Right ventricle myocardium inferior (tissue), 1 donor: ENCODE results near the gene GDF10. TPM values are rescaled to one million over a fixed set of nuclear protein-coding genes. Genes with fewer than 3 reads are reported as not detected.

ENCODE experiments used
- ATAC-seq: fragments of 200-7000 bp; cut with Tn5 transposase; one replicate; pipeline ENCODE4 v1.9.1; 2020; ENCODE audit warnings: mild to moderate bottlenecking, moderate library complexity
- DNase-seq: peaks from one replicate; pipeline ENCODE4 v3.0.0; 2021; ENCODE audit errors: missing footprints
- intact Hi-C: fragments of 100-400 bp; cut with DNase I; formaldehyde crosslinking; loops from one replicate; pipeline ENCODE4 v1.11.0; 2022
- total RNA-seq: library from RNA; stranded (reverse); fragmentation: NEBNext Ultra II Directional; extraction: Animal tissue kit (Norgen Biotek cat#: 25700); gene quantifications from one replicate; pipeline ENCODE4 v1.2.1, GENCODE V29; 2021
- donor health status: DM: no; HTN: yes; CAD: no; lungs with severe emphysema.

The GDF10 gene
- total RNA-seq, 1 donor from 2014 or later, result 0.27 TPM

- ATAC-seq (peak; percentile 42), DNase-seq (no peak)
- intact Hi-C loops, result no loop called here
These were observed 40.7 kb downstream of the GDF10 start for GRCh38 chr10:47340608-47341170.

GRCh38 chr10:47344996-47345870, 45.2 kb downstream of the GDF10 start:
- intact Hi-C loops, result no loop called here
- no peak for DNase-seq
- no peak for ATAC-seq

- no peak for DNase-seq
- intact Hi-C loops, result no loop called here
- ATAC-seq, result no peak
These were observed 46.7 kb downstream of the GDF10 start for GRCh38 chr10:47346581-47347302.

DNA sequence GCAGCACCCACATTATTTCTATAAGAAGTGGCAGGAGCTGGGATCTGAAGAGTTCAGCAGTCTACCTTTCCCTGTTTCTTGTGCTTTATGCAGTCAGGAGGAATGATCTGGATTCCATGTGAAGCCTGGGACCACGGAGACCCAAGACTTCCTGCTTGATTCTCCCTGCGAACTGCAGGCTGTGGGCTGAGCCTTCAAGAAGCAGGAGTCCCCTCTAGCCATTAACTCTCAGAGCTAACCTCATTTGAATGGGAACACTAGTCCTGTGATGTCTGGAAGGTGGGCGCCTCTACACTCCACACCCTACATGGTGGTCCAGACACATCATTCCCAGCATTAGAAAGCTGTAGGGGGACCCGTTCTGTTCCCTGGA, 47.3 kb downstream of the GDF10 start:
- ATAC-seq (no peak), DNase-seq (no peak)
- intact Hi-C loops, result no loop called here

GRCh38 chr10:47348138-47348651, 48.2 kb downstream of the GDF10 start, which contains the start of gene RBP3:
Gene RBP3 (plus strand): TSS chr10:47348363. CDS start chr10:47348485, 122 bp downstream.
- ATAC-seq (no peak), DNase-seq (no peak)
- intact Hi-C loops, result no loop called here

DNA sequence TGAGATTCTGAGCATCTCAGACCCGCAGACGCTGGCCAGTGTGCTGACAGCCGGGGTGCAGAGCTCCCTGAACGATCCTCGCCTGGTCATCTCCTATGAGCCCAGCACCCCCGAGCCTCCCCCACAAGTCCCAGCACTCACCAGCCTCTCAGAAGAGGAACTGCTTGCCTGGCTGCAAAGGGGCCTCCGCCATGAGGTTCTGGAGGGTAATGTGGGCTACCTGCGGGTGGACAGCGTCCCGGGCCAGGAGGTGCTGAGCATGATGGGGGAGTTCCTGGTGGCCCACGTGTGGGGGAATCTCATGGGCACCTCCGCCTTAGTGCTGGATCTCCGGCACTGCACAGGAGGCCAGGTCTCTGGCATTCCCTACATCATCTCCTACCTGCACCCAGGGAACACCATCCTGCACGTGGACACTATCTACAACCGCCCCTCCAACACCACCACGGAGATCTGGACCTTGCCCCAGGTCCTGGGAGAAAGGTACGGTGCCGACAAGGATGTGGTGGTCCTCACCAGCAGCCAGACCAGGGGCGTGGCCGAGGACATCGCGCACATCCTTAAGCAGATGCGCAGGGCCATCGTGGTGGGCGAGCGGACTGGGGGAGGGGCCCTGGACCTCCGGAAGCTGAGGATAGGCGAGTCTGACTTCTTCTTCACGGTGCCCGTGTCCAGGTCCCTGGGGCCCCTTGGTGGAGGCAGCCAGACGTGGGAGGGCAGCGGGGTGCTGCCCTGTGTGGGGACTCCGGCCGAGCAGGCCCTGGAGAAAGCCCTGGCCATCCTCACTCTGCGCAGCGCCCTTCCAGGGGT, 48.9 kb downstream of the GDF10 start:
- ATAC-seq, result no peak
- DNase-seq, result no peak
- intact Hi-C loops, result no loop called here

- DNase-seq, result no peak
These were observed 49.5 kb downstream of the GDF10 start for GRCh38 chr10:47349516-47349915.

GRCh38 chr10:47349941-47350371, 50.0 kb downstream of the GDF10 start:
- no peak for ATAC-seq
- DNase-seq, result no peak
- intact Hi-C loops, result no loop called here

More at GRCh38 chr10:47349516-47349915, 49.5 kb downstream of the GDF10 start:
- intact Hi-C loops, result no loop called here
- no peak for ATAC-seq

DNA sequence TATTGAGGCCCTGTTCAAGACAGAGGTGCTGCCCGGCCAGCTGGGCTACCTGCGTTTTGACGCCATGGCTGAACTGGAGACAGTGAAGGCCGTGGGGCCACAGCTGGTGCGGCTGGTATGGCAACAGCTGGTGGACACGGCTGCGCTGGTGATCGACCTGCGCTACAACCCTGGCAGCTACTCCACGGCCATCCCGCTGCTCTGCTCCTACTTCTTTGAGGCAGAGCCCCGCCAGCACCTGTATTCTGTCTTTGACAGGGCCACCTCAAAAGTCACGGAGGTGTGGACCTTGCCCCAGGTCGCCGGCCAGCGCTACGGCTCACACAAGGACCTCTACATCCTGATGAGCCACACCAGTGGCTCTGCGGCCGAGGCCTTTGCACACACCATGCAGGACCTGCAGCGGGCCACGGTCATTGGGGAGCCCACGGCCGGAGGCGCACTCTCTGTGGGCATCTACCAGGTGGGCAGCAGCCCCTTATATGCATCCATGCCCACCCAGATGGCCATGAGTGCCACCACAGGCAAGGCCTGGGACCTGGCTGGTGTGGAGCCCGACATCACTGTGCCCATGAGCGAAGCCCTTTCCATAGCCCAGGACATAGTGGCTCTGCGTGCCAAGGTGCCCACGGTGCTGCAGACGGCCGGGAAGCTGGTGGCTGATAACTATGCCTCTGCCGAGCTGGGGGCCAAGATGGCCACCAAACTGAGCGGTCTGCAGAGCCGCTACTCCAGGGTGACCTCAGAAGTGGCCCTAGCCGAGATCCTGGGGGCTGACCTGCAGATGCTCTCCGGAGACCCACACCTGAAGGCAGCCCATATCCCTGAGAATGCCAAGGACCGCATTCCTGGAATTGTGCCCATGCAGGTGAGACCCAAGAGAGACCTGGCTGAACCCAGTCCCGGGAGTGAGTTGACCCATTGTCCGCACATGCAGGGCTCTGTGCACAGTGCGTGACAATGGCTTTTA, 51.0 kb downstream of the GDF10 start:
- intact Hi-C loops, result no loop called here
- DNase-seq, result no peak

DNA sequence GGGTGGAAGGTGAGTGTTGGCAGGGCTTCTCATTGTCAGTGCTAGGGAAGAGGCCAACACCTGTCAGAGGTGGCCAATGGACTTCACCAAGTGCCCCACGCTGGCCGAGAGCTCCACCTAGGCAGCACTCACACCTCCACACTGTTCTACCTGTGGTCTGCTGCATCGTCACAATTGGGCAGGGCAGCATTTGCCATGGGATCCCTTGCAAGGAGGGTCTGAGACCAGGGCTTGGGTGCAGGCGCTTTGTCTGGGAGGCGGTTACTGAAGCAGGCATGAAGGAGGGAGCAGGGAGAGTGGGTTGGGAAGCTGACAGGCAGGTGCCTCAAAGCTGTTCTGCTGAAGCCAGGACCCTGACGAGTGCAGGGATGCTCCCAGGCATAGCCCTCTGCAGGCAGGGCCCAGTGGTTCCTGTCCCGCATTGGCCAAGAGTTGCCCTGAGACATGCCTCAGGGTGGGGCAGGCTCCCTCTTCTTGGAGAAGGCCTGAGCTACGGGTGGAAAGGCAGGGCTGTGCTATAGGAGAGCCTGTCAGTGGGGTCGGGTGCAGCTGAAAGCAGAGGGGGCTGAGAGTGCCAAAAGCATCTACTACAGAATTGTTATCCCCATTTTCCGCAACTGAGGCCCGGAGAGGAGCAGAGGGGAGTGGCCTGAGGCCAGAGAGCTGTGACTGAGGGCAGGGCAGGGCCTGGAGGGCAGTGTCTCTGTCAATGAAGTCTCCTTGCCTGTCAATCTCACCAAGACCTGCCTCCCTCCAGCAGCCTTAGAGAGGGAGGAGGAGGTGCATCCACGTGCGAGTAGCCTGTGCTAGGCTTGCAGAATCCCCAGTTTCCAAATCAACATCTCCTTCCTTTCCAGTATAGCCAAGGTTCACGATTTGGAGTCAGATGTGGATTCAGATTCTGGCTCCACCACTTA, 52.2 kb downstream of the GDF10 start:
- no peak for DNase-seq
- no peak for ATAC-seq
- intact Hi-C loops, result no loop called here

More for the DNA sequence above, 51.0 kb downstream of the GDF10 start:
- no peak for ATAC-seq

- intact Hi-C loops, result no loop called here
- ATAC-seq, result no peak
- no peak for DNase-seq
These were observed 53.4 kb downstream of the GDF10 start for GRCh38 chr10:47353351-47353750.

DNA sequence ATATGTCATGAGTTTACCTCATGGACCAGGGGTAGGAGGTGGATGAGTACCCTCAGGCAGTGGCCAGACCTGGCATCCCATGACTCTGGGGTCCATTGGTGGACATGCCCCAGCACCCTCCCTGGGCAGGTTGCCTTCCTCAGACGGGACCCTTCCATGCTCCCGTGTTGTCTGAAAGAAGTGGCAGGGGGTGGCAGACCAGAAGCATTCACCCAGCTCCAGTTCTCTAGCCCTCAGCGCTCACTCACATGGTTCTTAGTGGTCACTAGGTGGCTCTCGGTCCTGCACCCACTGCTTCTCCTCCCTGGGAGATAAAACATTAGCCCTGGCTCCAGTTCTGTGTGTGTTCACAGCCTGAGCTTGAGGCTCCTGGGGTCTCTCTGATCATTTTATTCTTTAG, 54.2 kb downstream of the GDF10 start:
- ATAC-seq (no peak), DNase-seq (no peak)
- intact Hi-C loops, result no loop called here

DNA sequence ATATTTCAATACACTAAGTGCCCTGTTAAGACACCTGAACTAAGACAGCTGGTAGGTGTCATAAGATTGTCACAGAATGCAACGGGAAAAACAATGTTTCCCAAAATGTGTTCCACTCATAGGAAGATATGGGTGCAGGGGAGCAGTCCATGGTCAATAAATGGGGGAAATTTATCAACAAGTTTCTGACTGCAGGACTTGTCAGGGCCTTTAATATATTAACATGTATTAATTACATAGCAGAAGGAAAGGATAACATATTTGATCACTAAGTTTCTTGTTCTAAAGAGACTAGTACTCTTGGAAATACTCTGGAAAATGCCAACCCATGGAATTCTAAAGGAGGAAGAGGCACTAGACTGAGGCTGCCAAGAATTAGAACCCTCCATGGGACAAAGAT, 54.9 kb downstream of the GDF10 start:
- intact Hi-C loops, result no loop called here
- no peak for ATAC-seq
- DNase-seq, result no peak

GRCh38 chr10:47356708-47357107, 56.7 kb downstream of the GDF10 start:
- ATAC-seq (no peak), DNase-seq (no peak)
- intact Hi-C loops, result no loop called here

- DNase-seq (no peak), ATAC-seq (no peak)
- intact Hi-C loops, result no loop called here
These were observed 57.2 kb downstream of the GDF10 start for GRCh38 chr10:47357131-47357582.

DNA sequence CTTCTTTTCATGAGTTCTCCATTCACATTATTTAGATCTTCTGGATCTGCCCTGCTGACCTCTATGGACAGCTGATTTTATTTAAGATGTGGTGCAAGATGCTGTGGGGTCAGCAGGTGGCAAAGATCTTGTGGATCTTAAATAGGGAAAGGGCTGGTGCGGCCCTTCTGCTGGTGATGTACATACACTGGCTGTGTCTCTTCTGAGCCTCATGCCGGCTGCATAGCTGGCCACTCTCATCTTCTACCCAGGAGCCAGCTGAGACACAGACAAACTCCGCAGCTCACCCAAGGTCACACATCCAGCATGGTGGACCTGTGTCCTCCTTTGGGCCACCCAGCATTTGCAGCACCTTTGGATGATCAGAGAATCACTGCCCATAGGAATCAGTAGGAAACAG, 57.9 kb downstream of the GDF10 start:
- ATAC-seq (no peak), DNase-seq (no peak)
- intact Hi-C loops, result no loop called here

DNA sequence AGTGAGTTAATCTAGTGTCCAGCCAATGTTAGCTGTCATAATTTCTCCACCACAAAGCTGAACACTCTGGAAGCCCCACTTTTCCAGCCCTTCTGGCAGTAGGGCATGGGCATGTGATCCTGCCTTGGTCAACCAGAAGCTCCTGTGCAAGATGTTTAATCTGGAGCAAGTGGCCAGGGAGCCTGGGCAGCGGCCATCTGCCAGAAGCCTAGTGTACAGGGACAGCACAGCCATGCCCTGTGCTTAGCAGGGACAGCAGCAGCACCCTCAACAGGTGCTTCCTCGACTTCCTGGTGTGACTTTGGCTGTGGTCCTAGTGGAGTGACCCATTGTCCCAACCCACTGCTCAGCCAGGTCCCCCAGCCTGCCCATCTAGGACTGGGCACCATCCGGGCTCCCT, 58.5 kb downstream of the GDF10 start:
- DNase-seq (no peak), ATAC-seq (no peak)
- intact Hi-C loops, result no loop called here
